Esophagus squamous epithelium (tissue), 5 donors: ENCODE measurements around the gene ATP5MC2. TPM values are rescaled to one million over a fixed set of nuclear protein-coding genes. Genes with fewer than 3 reads are reported as not detected.
A peak's percentile ranks its signal among the peaks of the same experiment; 100 is the strongest.

Experiments
- DNase-seq: peaks from one replicate; lab custom pipeline; 2025; lab: John Stamatoyannopoulos, UW
- H3K27ac ChIP-seq, 4 donors: fragments of 200-600 bp; sonication (generic); one replicate each; pipeline ENCODE4 v1.5.1; 2016 to 2019; ENCODE audit warnings: mild to moderate bottlenecking in 1 of 4
- H3K27me3 ChIP-seq, 4 donors: fragments of 200-600 bp; sonication (generic); 1 replicate in 3 of 4; 2 replicates in 1 of 4; pipeline versions ENCODE4 v1.5.1 to v1.6.0; 2017 to 2021; ENCODE audit warnings: antibody characterized with exemption in 1 of 4
- H3K36me3 ChIP-seq, 3 donors: fragments of 200-600 bp; sonication (generic); one replicate each; pipeline ENCODE4 v1.5.1; 2016 to 2019
- H3K4me1 ChIP-seq, 3 donors: fragments of 200-600 bp; sonication (generic); one replicate each; pipeline ENCODE4 v1.5.1; 2017 to 2019
- H3K4me3 ChIP-seq, 4 donors: fragments of 200-600 bp; sonication (generic); 1 replicate in 3 of 4; 2 replicates in 1 of 4; pipeline ENCODE4 v1.5.1; 2016 to 2019; ENCODE audit warnings: mild to moderate bottlenecking in 2 of 4, moderate library complexity in 1 of 4
- H3K9me3 ChIP-seq, 3 donors: fragments of 200-600 bp; sonication (generic); one replicate each; pipeline ENCODE4 v1.5.1; 2016 to 2019
- CTCF ChIP-seq, 6 experiments: fragments of 450-650 bp in 4 of 6; fragments of 200-600 bp in 2 of 6; sonication (generic) in 2 of 6; IDR thresholded peaks; one replicate each; pipeline ENCODE4 v1.5.1; 2016 to 2019; ENCODE audit warnings: antibody characterized with exemption in 6 of 6, mild to moderate bottlenecking in 4 of 6, moderate library complexity in 4 of 6
- POLR2A ChIP-seq, 4 donors: fragments of 450-650 bp; IDR thresholded peaks; one replicate each; pipeline ENCODE4 v1.6.1; 2017; ENCODE audit warnings: antibody characterized with exemption in 4 of 4, mild to moderate bottlenecking in 4 of 4, moderate library complexity in 3 of 4
- WGBS, 2 donors: methylation state at CpG; one replicate each; pipeline ENCODE4 v1.1.5; 2018; 5-methylcytosine and 5-hydroxymethylcytosine counted together
- intact Hi-C: fragments of 100-400 bp; cut with DNase I; formaldehyde crosslinking; loops from one replicate; pipeline ENCODE4 v1.15.0; 2022
- total RNA-seq, 4 donors: library from RNA; depleted of rRNA; stranded (reverse); fragments of >200 nt; gene quantifications; one replicate each; pipeline ENCODE4 v1.1.0, GENCODE V29; 2016
- donor health status: DM: yes; HTN: yes; CAD: no.

The ATP5MC2 gene
- total RNA-seq, 4 donors from 2014 or later, result 240 to 303 (median 268) TPM

- intact Hi-C loops, result no loop called here
- no peak for TF ChIP-seq POLR2A (IDR thresholded peaks at IDR 0.05)
- TF ChIP-seq CTCF (IDR thresholded peaks at IDR 0.05), result peak in 1 of 6 experiments; percentile 15
- peaks cover 0 to 97% (median 18%) of the 10 kb centered on the region in 4 donors for H3K27me3 ChIP-seq
- H3K4me1 ChIP-seq, result peaks cover 12 to 29% (median 23%) of the 10 kb centered on the region in 3 donors
- H3K27ac ChIP-seq, result no peak overlapping the region
- DNase-seq, result no peak
- no peaks in the 10 kb centered on the region for H3K9me3 ChIP-seq
- H3K36me3 ChIP-seq, result no peaks in the 10 kb centered on the region
- peak overlapping the region in 3 of 4 donors; percentile 6 to 60 (median 37) for H3K4me3 ChIP-seq
- 12 to 16% methylated on average over 32 to 36 of the region's 57 CpGs for WGBS, 2 donors
Measured at GRCh38 chr12:53695152-53696145, 19.6 kb upstream of the ATP5MC2 start.

GRCh38 chr12:53694756-53695151 lies 18.9 kb upstream of the ATP5MC2 start:
- Histone ChIP-seq H3K36me3 (no peaks in the 10 kb centered on the region), H3K9me3 (no peaks in the 10 kb centered on the region), H3K4me1 (peaks cover 12 to 29% (median 23%) of the 10 kb centered on the region in 3 donors), H3K27me3 (peaks cover 0 to 90% (median 18%) of the 10 kb centered on the region in 4 donors), H3K27ac (no peak overlapping the region), H3K4me3 (peak overlapping the region in 1 of 4 donors; percentile 60)
- intact Hi-C loops, result no loop called here
- TF ChIP-seq POLR2A (IDR thresholded peaks at IDR 0.05) (no peak), CTCF (IDR thresholded peaks at IDR 0.05) (no peak)
- WGBS, 2 donors, result 69 to 70% methylated on average over 16 of the region's 16 CpGs
- DNase-seq, result no peak

GRCh38 chr12:53688134-53688533 lies 12.3 kb upstream of the ATP5MC2 start:
- H3K27ac ChIP-seq, result no peak overlapping the region
- WGBS, 2 donors, result 83 to 84% methylated on average over 3 to 4 of the region's 4 CpGs
- no peak overlapping the region for H3K4me3 ChIP-seq
- H3K4me1 ChIP-seq, result no peaks in the 10 kb centered on the region
- intact Hi-C loops, result no loop called here
- H3K36me3 ChIP-seq, result no peaks in the 10 kb centered on the region
- no peak for DNase-seq
- peaks cover 0 to 24% (median 0%) of the 10 kb centered on the region in 4 donors for H3K27me3 ChIP-seq
- TF ChIP-seq POLR2A (IDR thresholded peaks at IDR 0.05) (no peak), CTCF (IDR thresholded peaks at IDR 0.05) (no peak)
- no peaks in the 10 kb centered on the region for H3K9me3 ChIP-seq

- H3K27ac ChIP-seq, result no peak overlapping the region
- intact Hi-C loops, result no loop called here
- H3K4me3 ChIP-seq, result no peak overlapping the region
- H3K27me3 ChIP-seq, result peaks cover 0 to 9% (median 0%) of the 10 kb centered on the region in 4 donors
- 78 to 80% methylated on average over 3 of the region's 3 CpGs for WGBS, 2 donors
- no peak for TF ChIP-seq CTCF (IDR thresholded peaks at IDR 0.05)
- no peak for TF ChIP-seq POLR2A (IDR thresholded peaks at IDR 0.05)
- no peaks in the 10 kb centered on the region for H3K36me3 ChIP-seq
- no peak for DNase-seq
- no peaks in the 10 kb centered on the region for H3K9me3 ChIP-seq
- H3K4me1 ChIP-seq, result no peaks in the 10 kb centered on the region
Measured at GRCh38 chr12:53686436-53686835, 10.6 kb upstream of the ATP5MC2 start.

GRCh38 chr12:53684654-53685220 lies 8.9 kb upstream of the ATP5MC2 start:
- Histone ChIP-seq H3K9me3 (no peaks in the 10 kb centered on the region), H3K36me3 (no peaks in the 10 kb centered on the region), H3K4me3 (no peak overlapping the region), H3K4me1 (no peaks in the 10 kb centered on the region), H3K27ac (no peak overlapping the region), H3K27me3 (no peaks in the 10 kb centered on the region)
- no peak for TF ChIP-seq POLR2A (IDR thresholded peaks at IDR 0.05)
- TF ChIP-seq CTCF (IDR thresholded peaks at IDR 0.05), result no peak
- WGBS, 2 donors, result 82 to 83% methylated on average over 3 of the region's 3 CpGs
- intact Hi-C loops, result no loop called here
- DNase-seq, result no peak
